Measurements from ENCODE around the gene NLRP8. TPM values are rescaled to one million over a fixed set of nuclear protein-coding genes. Genes with fewer than 3 reads are reported as not detected.
"Not testable (repeated sequence)": the region's sequence is repeated elsewhere in the genome, so short reads cannot be mapped to it uniquely, and the experiment has no call there.

The NLRP8 gene
- total RNA-seq, 1 experiment from 2014 or later = not detected

GRCh38 chr19:56015756-56016155 is 68.1 kb downstream of the NLRP8 start:
- Histone ChIP-seq H3K9me3 (ENCODE audit: low read depth, low read length, poor library complexity, severe bottlenecking) (no peaks in the 10 kb centered on the region), H3K4me3 (ENCODE audit: low read depth, low read length, poor library complexity, severe bottlenecking) (no peak overlapping the region), H3K27ac (ENCODE audit: low read depth, low read length, poor library complexity, severe bottlenecking) (no peak overlapping the region), H3K27me3 (replicated peaks; ENCODE audit: insufficient read depth, low read depth, low read length, poor library complexity) (peaks cover 9% of the 10 kb centered on the region), H3K36me3 (ENCODE audit: insufficient read depth, low read length, poor library complexity, severe bottlenecking) (no peaks in the 10 kb centered on the region), H3K4me1 (ENCODE audit: insufficient read depth, low read length, poor library complexity, severe bottlenecking) (no peaks in the 10 kb centered on the region)
- TF ChIP-seq EZH2 (IDR thresholded peaks at IDR 0.05; ENCODE audit: borderline replicate concordance, low read depth, low read length, poor library complexity, severe bottlenecking) = no peak
- no peak for TF ChIP-seq CTCF (conservative IDR thresholded peaks at IDR 0.05; ENCODE audit: low read depth, low read length)
- ChIA-PET CTCF (interaction anchor here (0.5 kb wide), 1 partner anchor 100 kb away, joined by 5 read pairs; no protein-coding TSS in a partner anchor), POLR2A (ENCODE audit: low non-redundant PET) (no interaction called here)
- intact Hi-C loops (cut with micrococcal nuclease; ENCODE audit: unreplicated experiment) = no loop called here
- no TSS peak for BruUV-seq (replicated peaks)
- peak; percentile 36 for DNase-seq (ENCODE audit: low spot score)

- H3K4me3 ChIP-seq (ENCODE audit: low read depth, low read length, poor library complexity, severe bottlenecking); POLR2A ChIA-PET (ENCODE audit: low non-redundant PET); H3K27me3 ChIP-seq (replicated peaks; ENCODE audit: insufficient read depth, low read depth, low read length, poor library complexity); BruUV-seq (replicated peaks); H3K27ac ChIP-seq (ENCODE audit: low read depth, low read length, poor library complexity, severe bottlenecking); intact Hi-C loops (cut with micrococcal nuclease; ENCODE audit: unreplicated experiment); H3K9me3 ChIP-seq (ENCODE audit: low read depth, low read length, poor library complexity, severe bottlenecking); DNase-seq (ENCODE audit: low spot score); H3K4me1 ChIP-seq (ENCODE audit: insufficient read depth, low read length, poor library complexity, severe bottlenecking); CTCF ChIA-PET; H3K36me3 ChIP-seq (ENCODE audit: insufficient read depth, low read length, poor library complexity, severe bottlenecking): not testable (repeated sequence)
Measured at GRCh38 chr19:56019325-56019724, 71.7 kb downstream of the NLRP8 start.

- BruUV-seq (replicated peaks); H3K27me3 ChIP-seq (replicated peaks; ENCODE audit: insufficient read depth, low read depth, low read length, poor library complexity); CTCF ChIA-PET; H3K4me3 ChIP-seq (ENCODE audit: low read depth, low read length, poor library complexity, severe bottlenecking); H3K9me3 ChIP-seq (ENCODE audit: low read depth, low read length, poor library complexity, severe bottlenecking); DNase-seq (ENCODE audit: low spot score); H3K27ac ChIP-seq (ENCODE audit: low read depth, low read length, poor library complexity, severe bottlenecking); POLR2A ChIA-PET (ENCODE audit: low non-redundant PET); intact Hi-C loops (cut with micrococcal nuclease; ENCODE audit: unreplicated experiment); H3K36me3 ChIP-seq (ENCODE audit: insufficient read depth, low read length, poor library complexity, severe bottlenecking); H3K4me1 ChIP-seq (ENCODE audit: insufficient read depth, low read length, poor library complexity, severe bottlenecking): not testable (repeated sequence)
Measured at GRCh38 chr19:56020355-56020975, 72.8 kb downstream of the NLRP8 start.

GRCh38 chr19:56026769-56027168 is 79.1 kb downstream of the NLRP8 start:
- no peaks in the 10 kb centered on the region for H3K27me3 ChIP-seq (replicated peaks; ENCODE audit: insufficient read depth, low read depth, low read length, poor library complexity)
- intact Hi-C loops (cut with micrococcal nuclease; ENCODE audit: unreplicated experiment) = no loop called here
- no peak overlapping the region for H3K4me3 ChIP-seq (ENCODE audit: low read depth, low read length, poor library complexity, severe bottlenecking)
- H3K9me3 ChIP-seq (ENCODE audit: low read depth, low read length, poor library complexity, severe bottlenecking) = no peaks in the 10 kb centered on the region
- TF ChIP-seq CTCF (conservative IDR thresholded peaks at IDR 0.05; ENCODE audit: low read depth, low read length) (no peak), EZH2 (IDR thresholded peaks at IDR 0.05; ENCODE audit: borderline replicate concordance, low read depth, low read length, poor library complexity, severe bottlenecking) (no peak)
- H3K27ac ChIP-seq (ENCODE audit: low read depth, low read length, poor library complexity, severe bottlenecking) = no peak overlapping the region
- ChIA-PET CTCF (no interaction called here), POLR2A (ENCODE audit: low non-redundant PET) (no interaction called here)
- H3K4me1 ChIP-seq (ENCODE audit: insufficient read depth, low read length, poor library complexity, severe bottlenecking) = no peaks in the 10 kb centered on the region
- H3K36me3 ChIP-seq (ENCODE audit: insufficient read depth, low read length, poor library complexity, severe bottlenecking) = no peaks in the 10 kb centered on the region
- no TSS peak for BruUV-seq (replicated peaks)
- DNase-seq (ENCODE audit: low spot score) = no peak

Other genes starting within 250 kb of the NLRP8 start
- gene NLRP9, start 209.4 kb upstream of the NLRP8 start, total RNA-seq (2021) = not detected in 2 replicates
- not detected in 2 replicates for gene RFPL4A, start 188.7 kb upstream of the NLRP8 start, total RNA-seq (2021)
- gene RFPL4AL1, start 178.7 kb upstream of the NLRP8 start, total RNA-seq (2021) = not detected in 2 replicates
- gene NLRP11, start 115.8 kb upstream of the NLRP8 start, total RNA-seq (2021) = 0.46 and 0.52 TPM in 2 replicates
- 0.15 TPM in 1 of 2 replicates, not detected in the other for gene NLRP4, start 111.3 kb upstream of the NLRP8 start, total RNA-seq (2021)
- not detected in 2 replicates for gene NLRP13, start 15.5 kb upstream of the NLRP8 start, total RNA-seq (2021)
- gene NLRP5, start 38.9 kb downstream of the NLRP8 start, total RNA-seq (2021) = not detected in 2 replicates
- gene ZNF787, start 173.5 kb downstream of the NLRP8 start, total RNA-seq (2021) = 48.6 and 51.0 TPM in 2 replicates
- 44.2 and 45.3 TPM in 2 replicates for gene ZNF444, start 193.5 kb downstream of the NLRP8 start, total RNA-seq (2021)
- gene GALP, start 228.2 kb downstream of the NLRP8 start, total RNA-seq (2021) = not detected in 2 replicates
- gene ZSCAN5B, start 250.0 kb downstream of the NLRP8 start, total RNA-seq (2021) = not detected in 2 replicates